OCI-LY3 (cell line): ENCODE data around the gene AVEN.

Source experiments
- EZH2phosphoT487 ChIP-seq: fragments of 200-600 bp; shearing (Covaris generic); IDR thresholded peaks from 2 replicates; pipeline ENCODE4 v1.6.1; 2018; ENCODE audit warnings: antibody characterized with exemption, mixed run types, low read depth
- TF ChIP-seq, protein P1 (sequence below): fragments of 200-600, 300-600 bp; sonication (generic); IDR thresholded peaks from 2 replicates; pipeline ENCODE4 v1.5.1; 2014; ENCODE audit warnings: antibody characterized with exemption, low read length, low read depth

DNA sequence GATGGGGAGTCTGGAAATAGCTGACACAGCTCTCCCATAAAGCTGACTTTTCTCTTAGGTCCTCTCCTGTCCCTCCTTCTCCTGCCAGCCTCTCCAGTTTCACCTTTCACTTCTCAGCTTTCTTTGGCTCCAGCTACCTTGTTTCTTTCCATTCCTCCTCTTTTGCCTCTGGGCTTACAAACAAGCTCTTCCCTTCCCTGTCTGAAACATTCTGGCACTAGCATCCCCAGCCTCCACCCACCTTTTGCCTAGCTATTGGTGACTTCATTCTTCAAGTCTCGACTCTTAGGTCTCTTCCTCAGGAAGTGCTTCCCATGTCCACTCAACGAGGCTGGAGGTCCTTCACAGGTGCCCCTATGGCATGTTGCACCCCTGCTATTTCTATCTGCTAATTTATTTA lies 20.5 kb upstream of the AVEN start:
- TF ChIP-seq, protein P1, sequence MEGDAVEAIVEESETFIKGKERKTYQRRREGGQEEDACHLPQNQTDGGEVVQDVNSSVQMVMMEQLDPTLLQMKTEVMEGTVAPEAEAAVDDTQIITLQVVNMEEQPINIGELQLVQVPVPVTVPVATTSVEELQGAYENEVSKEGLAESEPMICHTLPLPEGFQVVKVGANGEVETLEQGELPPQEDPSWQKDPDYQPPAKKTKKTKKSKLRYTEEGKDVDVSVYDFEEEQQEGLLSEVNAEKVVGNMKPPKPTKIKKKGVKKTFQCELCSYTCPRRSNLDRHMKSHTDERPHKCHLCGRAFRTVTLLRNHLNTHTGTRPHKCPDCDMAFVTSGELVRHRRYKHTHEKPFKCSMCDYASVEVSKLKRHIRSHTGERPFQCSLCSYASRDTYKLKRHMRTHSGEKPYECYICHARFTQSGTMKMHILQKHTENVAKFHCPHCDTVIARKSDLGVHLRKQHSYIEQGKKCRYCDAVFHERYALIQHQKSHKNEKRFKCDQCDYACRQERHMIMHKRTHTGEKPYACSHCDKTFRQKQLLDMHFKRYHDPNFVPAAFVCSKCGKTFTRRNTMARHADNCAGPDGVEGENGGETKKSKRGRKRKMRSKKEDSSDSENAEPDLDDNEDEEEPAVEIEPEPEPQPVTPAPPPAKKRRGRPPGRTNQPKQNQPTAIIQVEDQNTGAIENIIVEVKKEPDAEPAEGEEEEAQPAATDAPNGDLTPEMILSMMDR, result no peak
- no peak for TF ChIP-seq EZH2phosphoT487
